Spleen (tissue), 11 donors: ENCODE measurements around the gene STAT5A. TPM values are rescaled to one million over a fixed set of nuclear protein-coding genes. Genes with fewer than 3 reads are reported as not detected.

ENCODE experiments used
- DNase-seq: peaks from one replicate; pipeline ENCODE4 v3.0.0-alpha.2; 2020
- H3K27ac ChIP-seq, 8 donors: fragments of 200-600 bp; sonication (generic) in 7 of 8; 1 replicate in 4 of 8; 2 replicates in 4 of 8; pipeline versions ENCODE4 v1.5.0 to v1.8.0; 2016 to 2021; ENCODE audit warnings: inconsistent platforms in 4 of 8, mild to moderate bottlenecking in 4 of 8, moderate library complexity in 1 of 8
- H3K27me3 ChIP-seq, 7 donors: fragments of 200-600 bp; sonication (generic) in 6 of 7; replicated peaks in 1 of 7; 1 replicate in 4 of 7; 2 replicates in 3 of 7; pipeline versions ENCODE4 v1.5.0 to v1.8.0; 2016 to 2021; ENCODE audit warnings: inconsistent platforms in 3 of 7, mild to moderate bottlenecking in 1 of 7
- H3K36me3 ChIP-seq, 6 donors: fragments of 200-600 bp; sonication (generic) in 5 of 6; 1 replicate in 4 of 6; 2 replicates in 2 of 6; pipeline versions ENCODE4 v1.5.0 to v1.8.0; 2016 to 2021; ENCODE audit warnings: inconsistent platforms in 2 of 6
- H3K4me1 ChIP-seq, 6 donors: fragments of 200-600 bp; sonication (generic) in 5 of 6; 1 replicate in 3 of 6; 2 replicates in 3 of 6; pipeline versions ENCODE4 v1.5.0 to v1.8.0; 2016 to 2021; ENCODE audit warnings: inconsistent platforms in 3 of 6
- H3K4me3 ChIP-seq, 8 donors: fragments of 200-600 bp; sonication (generic) in 7 of 8; 1 replicate in 4 of 8; 2 replicates in 4 of 8; pipeline versions ENCODE4 v1.5.0 to v1.8.0; 2016 to 2021; ENCODE audit warnings: inconsistent platforms in 4 of 8, mild to moderate bottlenecking in 4 of 8, moderate library complexity in 2 of 8
- H3K9me3 ChIP-seq, 8 donors: fragments of 200-600 bp; sonication (generic) in 7 of 8; 1 replicate in 4 of 8; 2 replicates in 4 of 8; pipeline versions ENCODE4 v1.5.0 to v1.8.0; 2016 to 2021; ENCODE audit warnings: inconsistent platforms in 4 of 8
- CTCF ChIP-seq, 11 experiments: fragments of 200-600 bp in 7 of 11; fragments of 450-650 bp in 4 of 11; sonication (generic) in 4 of 11; IDR thresholded peaks in 8 of 11; conservative IDR thresholded peaks in 3 of 11; 1 replicate in 7 of 11; 2 replicates in 4 of 11; pipeline versions ENCODE4 v1.4.0 to v1.8.0; 2016 to 2021; ENCODE audit warnings: antibody characterized with exemption in 11 of 11, inconsistent platforms in 4 of 11, mild to moderate bottlenecking in 1 of 11
- POLR2A ChIP-seq, 3 donors: fragments of 450-650 bp; IDR thresholded peaks; one replicate each; pipeline ENCODE4 v1.5.1; 2017; ENCODE audit warnings: antibody characterized with exemption in 3 of 3, mild to moderate bottlenecking in 1 of 3
- POLR2AphosphoS5 ChIP-seq, 3 donors: sonication (generic); formaldehyde crosslinking; IDR thresholded peaks; one replicate each; pipeline ENCODE4 v1.5.1; 2017; ENCODE audit warnings: antibody characterized with exemption in 3 of 3
- WGBS, 5 donors: extraction: QIAGEN DNeasy Blood & Tissue Kit in 3 of 5; methylation state at CpG; one replicate each; pipeline versions ENCODE4 v1.1.5 to v1.1.7; 2013 to 2018; 5-methylcytosine and 5-hydroxymethylcytosine counted together
- intact Hi-C: fragments of 100-400 bp; cut with DNase I; formaldehyde crosslinking; loops from one replicate; pipeline ENCODE4 v1.15.0; 2023; ENCODE audit warnings: low total_unique reads
- polyA plus RNA-seq, 3 donors: library from polyadenylated mRNA; stranded (reverse); fragments of 200-250 nt; gene quantifications; one replicate each; pipeline ENCODE4 v1.2.1, GENCODE V29; 2013
- total RNA-seq, 7 donors: library from RNA; depleted of rRNA in 3 of 7; stranded (reverse); fragments of >200 nt in 3 of 7; fragmentation: NEBNext Ultra II Directional in 4 of 7; extraction: Animal tissue kit (Norgen Biotek cat#: 25700) in 4 of 7; gene quantifications; one replicate each; pipeline versions ENCODE4 v1.1.0 to v1.2.1, GENCODE V29; 2016 to 2021
- donor health status: healthy with polysubstance abuse.
- donor health status: DM: no; HTN: no; CAD: no; lungs with moderate emphysema.
- donor health status: DM: no; HTN: no; CAD: no.
- donor health status: Bipolar disorder and iron deficiency.
- donor health status: healthy.
- donor health status: DM: no; HTN: no; CAD: no.
- donor health status: DM: yes; HTN: yes; CAD: no.

Gene STAT5A
- total and polyA plus RNA-seq, 10 donors, result 22.7 to 131 (median 71.6) TPM

DNA sequence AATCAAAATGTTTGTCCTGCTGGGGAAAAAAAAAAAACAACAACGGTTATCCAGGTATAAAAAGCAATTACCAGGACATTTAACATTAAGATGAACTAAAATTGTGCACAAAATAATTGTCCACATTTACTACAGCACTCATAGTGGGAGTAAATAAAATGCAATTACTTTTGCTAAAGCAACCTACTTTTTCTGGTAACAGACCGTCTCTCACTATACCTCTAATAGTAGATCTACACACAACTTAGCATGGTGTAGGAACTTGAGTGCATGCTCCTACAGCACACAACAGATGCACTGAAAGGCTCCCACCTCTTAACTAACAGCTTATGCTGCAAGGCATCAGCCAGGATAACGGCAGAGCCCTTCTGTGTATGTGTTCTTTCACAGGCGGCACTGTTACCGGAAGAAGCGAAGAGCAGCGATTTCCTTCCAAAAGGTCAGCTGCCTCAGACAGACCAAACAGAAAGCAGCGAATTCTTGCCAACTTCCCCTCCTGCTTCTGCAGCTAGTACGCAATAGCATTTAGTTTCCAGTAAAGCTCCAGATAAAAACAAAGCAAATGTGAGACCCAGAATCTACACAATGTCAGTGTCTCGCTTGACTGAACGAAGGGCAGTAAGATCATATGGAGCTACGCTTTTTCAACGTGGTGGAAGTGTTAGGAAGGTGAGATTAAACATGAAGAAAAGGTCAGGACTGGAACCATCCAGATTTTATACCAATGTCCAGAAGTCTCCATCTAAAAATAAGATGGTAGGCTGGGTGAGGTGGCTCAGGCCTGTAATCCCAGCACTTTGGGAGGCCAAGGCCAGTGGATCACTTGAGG lies 39.7 kb upstream of the STAT5A start:
- DNase-seq, result peak; percentile 92
- Histone ChIP-seq H3K4me3 (peak overlapping the region in 7 of 8 donors; percentile 18 to 60 (median 24)), H3K27me3 (no peaks in the 10 kb centered on the region), H3K36me3 (no peaks in the 10 kb centered on the region), H3K9me3 (no peaks in the 10 kb centered on the region), H3K4me1 (peaks cover 29 to 94% (median 69%) of the 10 kb centered on the region in 6 donors), H3K27ac (peak overlapping the region; percentile 92 to 98 (median 96))
- WGBS, 5 donors, result 1 to 3% (median 1%) methylated on average over 12 to 13 of the region's 13 CpGs
- intact Hi-C loops, result no loop called here
- TF ChIP-seq CTCF (IDR thresholded peaks at IDR 0.05 in 8 of 11, conservative IDR thresholded peaks at IDR 0.05 in 3 of 11) (peak in 3 of 11 experiments; percentile 19 to 25 (median 21)), POLR2A (IDR thresholded peaks at IDR 0.05) (peak in 2 of 3 donors; percentile 67 to 71), POLR2AphosphoS5 (IDR thresholded peaks at IDR 0.05) (peak; percentile 43 to 95 (median 56))

GRCh38 chr17:42249681-42250446 lies 38.4 kb upstream of the STAT5A start:
- TF ChIP-seq POLR2A (IDR thresholded peaks at IDR 0.05), result no peak
- TF ChIP-seq POLR2AphosphoS5 (IDR thresholded peaks at IDR 0.05), result no peak
- TF ChIP-seq CTCF (IDR thresholded peaks at IDR 0.05 in 8 of 11, conservative IDR thresholded peaks at IDR 0.05 in 3 of 11), result no peak
- Histone ChIP-seq H3K27ac (peak overlapping the region; percentile 92 to 98 (median 96)), H3K27me3 (no peaks in the 10 kb centered on the region), H3K9me3 (no peaks in the 10 kb centered on the region), H3K36me3 (no peaks in the 10 kb centered on the region), H3K4me3 (peak overlapping the region in 1 of 8 donors; percentile 60), H3K4me1 (peaks cover 29 to 97% (median 74%) of the 10 kb centered on the region in 6 donors)
- intact Hi-C loops, result no loop called here
- WGBS, 5 donors, result 63 to 72% (median 69%) methylated on average over 14 of the region's 14 CpGs
- no peak for DNase-seq

- H3K36me3 ChIP-seq, result no peaks in the 10 kb centered on the region
- peak overlapping the region in 1 of 8 donors; percentile 10 for H3K4me3 ChIP-seq
- H3K4me1 ChIP-seq, result peaks cover 29 to 100% (median 72%) of the 10 kb centered on the region in 6 donors
- TF ChIP-seq POLR2A (IDR thresholded peaks at IDR 0.05) (no peak), POLR2AphosphoS5 (IDR thresholded peaks at IDR 0.05) (no peak), CTCF (IDR thresholded peaks at IDR 0.05 in 8 of 11, conservative IDR thresholded peaks at IDR 0.05 in 3 of 11) (peak in 9 of 11 experiments; percentile 9 to 58 (median 28))
- H3K27ac ChIP-seq, result peak overlapping the region in 7 of 8 donors; percentile 93 to 98 (median 96)
- intact Hi-C loops, result no loop called here
- H3K27me3 ChIP-seq, result no peaks in the 10 kb centered on the region
- no peak for DNase-seq
- 29 to 62% (median 45%) methylated on average over 2 of the region's 2 CpGs for WGBS, 5 donors
- no peaks in the 10 kb centered on the region for H3K9me3 ChIP-seq
Measured at GRCh38 chr17:42251115-42251514, 37.2 kb upstream of the STAT5A start.
